Activated CD4-positive, CD25-positive, alpha-beta regulatory T cell (primary cell): Measurements from ENCODE around the gene C20orf204.

Experiments
- DNase-seq, 4 experiments: peaks; one replicate each; lab custom pipeline; 2025; lab: John Stamatoyannopoulos, UW

Gene C20orf204

DNA sequence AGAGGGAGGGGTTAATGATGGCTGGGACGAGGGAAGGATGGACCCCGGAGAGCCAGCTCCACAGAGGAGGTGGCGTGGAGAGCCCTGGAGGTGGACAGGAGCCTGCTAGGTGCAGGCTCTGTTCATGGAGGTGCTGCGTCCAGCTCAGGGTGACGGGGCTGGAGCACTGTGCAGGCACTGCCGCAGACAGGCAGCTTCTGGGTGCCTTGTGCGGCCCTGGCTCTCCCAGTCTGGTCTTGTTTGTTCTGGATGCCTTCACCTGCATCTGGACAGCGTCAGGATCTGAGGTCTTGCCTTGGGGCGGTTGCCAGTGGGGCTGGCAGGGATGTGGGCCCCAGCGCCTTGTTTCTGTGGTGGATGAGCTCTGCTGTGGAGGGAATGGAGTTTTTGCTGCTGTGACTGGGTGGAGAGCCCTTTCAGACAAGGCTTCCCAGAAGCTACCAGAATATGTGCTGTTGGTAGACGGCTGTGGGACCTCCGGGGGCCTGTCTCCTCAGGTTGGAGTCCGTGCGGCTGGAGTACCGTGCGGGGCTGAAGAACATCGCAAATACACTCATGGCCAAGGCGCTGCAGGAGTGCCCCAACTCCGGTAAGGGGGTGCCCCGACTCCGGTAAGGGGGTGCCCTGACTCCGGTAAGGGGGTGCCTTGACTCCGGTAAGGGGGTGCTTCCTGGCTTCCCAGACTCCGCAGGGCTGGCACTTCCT lies 7.8 kb upstream of the C20orf204 start:
- DNase-seq, result no peak

DNA sequence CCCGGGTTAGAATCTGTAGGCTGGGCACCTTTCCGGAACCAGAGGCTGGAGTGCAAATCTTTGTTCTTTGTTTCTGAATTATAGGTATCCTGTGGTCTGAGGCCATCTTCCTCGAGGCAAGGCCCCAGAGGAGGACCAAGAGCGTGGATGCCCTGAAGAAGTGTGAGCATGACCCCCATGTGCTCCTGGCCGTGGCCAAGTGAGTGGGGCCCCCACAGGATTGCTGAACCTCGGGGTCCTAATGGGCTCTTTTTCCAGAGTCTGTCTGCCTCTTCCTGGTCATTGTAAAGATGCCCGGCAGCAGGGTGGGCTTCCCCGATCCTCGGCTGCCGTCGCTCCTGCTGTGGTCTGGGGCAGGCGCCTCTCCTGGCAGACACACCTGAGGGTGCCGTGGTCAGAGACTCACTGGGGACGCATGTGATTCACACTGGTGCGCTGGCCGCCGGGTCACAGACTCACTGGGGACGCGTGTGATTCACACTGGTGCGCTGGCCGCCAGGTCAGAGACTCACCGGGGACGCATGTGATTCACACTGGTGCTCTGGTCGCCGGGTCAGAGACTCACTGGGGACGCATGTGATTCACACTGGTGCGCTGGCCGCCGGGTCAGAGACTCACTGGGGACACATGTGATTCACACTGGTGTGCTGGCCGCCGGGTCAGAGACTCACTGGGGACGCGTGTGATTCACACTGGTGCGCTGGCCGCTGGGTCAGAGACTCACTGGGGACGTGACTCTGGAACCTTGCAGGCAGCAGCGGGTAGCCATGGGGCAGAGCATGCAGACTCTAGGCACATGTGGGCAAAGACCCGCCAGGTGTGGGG lies 6.5 kb upstream of the C20orf204 start:
- DNase-seq, result no peak

DNA sequence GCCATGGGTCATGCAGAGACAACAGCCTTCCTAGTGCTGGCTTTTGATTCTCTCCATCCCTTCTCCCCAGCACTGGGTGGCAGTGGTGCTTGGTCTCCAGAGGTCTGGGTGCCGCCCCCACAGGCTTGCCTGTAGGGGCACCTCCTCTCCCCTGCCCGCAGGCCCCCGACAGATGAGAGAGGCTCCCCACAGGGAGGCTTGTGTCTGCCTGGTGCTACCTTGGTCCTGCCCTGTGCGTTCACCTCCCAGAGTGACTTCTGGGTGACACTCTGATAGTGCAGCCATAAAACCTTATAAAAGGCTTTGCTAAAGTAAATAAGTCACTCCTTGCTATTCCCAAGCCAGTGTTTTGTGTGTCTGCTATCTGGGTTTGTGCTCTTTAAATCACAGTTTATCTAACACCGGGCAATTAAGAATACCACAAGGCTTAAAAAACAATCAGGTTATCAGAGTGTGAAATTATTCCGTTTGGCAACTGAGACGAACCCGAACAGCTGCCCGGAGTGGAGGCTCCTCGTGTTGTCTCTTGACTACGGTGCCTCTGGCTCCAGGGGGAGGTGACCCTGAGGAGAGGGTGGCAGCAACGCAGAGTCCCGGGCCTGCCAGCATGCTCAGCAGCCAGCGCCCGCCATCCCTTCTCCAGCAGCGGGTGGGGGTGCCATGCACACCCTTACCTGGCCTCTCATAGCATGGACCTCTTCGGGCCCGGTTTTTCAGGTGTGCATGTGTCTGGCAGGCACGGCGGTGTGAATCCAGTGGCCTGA lies 5.4 kb upstream of the C20orf204 start:
- DNase-seq, result no peak

DNA sequence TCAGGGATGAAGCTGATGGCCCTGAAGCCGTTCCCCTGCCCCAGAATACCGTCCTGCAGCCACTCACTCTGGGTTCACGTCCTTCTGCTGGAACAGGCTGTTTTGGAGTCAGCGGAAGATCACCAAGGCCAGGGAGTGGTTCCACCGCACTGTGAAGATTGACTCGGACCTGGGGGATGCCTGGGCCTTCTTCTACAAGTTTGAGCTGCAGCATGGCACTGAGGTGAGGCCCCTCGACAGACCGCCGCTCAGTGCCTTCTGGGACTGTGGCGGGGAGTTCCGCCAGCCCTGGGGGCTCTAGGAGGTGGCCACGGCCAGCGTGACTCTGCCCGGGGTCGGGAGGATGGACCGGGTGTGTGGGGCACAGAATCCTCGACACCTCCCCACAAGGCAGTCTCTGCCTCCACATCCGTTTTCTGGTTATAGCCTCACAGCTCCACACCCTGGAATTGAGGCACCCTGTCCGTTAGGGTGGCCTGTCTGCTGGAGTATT lies 4.1 kb upstream of the C20orf204 start:
- DNase-seq, result no peak

DNA sequence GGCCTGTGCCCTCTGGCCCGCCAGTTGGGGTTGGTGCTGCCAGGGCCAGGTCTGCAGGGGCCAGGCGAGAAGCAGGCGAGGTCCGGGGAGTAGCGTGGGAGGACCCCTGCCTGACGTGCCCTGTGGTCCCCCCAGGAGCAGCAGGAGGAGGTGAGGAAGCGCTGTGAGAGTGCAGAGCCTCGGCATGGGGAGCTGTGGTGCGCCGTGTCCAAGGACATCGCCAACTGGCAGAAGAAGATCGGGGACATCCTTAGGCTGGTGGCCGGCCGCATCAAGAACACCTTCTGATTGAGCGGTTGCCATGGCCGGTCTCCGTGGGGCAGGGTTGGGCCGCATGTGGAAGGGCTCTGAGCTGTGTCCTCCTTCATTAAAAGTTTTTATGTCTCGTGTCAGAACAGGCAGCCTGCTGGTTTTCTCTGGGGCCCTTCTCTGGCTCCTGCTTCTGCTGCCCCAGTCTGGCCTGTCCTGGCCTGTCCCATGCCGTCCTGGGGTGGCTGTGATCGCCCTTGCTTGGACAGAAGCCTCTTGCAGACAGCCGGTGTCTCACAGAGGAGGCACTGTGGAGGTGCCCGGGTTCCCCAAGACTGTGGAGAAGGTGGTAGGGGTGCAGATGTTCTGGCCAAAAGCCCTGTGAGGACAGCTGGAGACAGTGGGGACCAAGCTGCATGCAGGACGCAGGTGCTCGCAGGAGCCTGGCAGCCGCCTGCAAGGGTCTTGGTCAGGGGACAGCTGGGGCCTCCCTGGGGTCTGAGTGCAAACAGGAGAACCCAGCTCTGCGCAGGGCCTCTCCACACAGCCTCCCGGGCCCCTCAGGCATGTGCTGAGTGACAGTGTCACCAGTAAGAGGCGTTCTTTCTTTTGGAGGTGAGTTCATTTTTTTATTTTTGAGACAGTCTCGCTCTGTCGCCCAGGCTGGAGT lies 3.0 kb upstream of the C20orf204 start:
- no peak for DNase-seq

DNA sequence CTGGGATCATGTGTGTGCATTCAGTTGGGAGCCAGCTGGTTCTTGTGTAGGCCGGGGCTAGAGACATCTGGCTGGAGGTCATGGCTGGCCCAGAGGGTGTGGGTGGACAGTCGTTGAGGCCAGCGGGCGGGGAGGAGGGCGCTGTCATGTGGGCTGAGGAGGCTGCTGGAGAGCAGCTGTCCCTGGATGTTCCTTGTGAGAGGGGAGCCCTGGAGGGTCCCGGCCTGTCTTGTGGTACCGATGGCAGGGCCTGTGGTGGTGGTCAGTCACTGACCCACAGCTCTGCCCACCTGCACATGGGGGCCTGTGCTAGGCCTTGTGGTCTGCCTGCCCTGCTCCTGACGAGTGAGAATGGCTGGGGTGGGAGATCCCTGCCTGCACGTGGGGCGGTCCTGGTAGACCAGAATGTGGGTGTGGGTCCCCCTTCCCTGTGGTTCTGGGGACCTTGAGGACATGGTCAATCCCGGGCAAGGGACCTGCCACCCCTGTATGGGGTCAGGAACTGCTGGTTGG lies 1.9 kb upstream of the C20orf204 start:
- DNase-seq, result no peak

DNA sequence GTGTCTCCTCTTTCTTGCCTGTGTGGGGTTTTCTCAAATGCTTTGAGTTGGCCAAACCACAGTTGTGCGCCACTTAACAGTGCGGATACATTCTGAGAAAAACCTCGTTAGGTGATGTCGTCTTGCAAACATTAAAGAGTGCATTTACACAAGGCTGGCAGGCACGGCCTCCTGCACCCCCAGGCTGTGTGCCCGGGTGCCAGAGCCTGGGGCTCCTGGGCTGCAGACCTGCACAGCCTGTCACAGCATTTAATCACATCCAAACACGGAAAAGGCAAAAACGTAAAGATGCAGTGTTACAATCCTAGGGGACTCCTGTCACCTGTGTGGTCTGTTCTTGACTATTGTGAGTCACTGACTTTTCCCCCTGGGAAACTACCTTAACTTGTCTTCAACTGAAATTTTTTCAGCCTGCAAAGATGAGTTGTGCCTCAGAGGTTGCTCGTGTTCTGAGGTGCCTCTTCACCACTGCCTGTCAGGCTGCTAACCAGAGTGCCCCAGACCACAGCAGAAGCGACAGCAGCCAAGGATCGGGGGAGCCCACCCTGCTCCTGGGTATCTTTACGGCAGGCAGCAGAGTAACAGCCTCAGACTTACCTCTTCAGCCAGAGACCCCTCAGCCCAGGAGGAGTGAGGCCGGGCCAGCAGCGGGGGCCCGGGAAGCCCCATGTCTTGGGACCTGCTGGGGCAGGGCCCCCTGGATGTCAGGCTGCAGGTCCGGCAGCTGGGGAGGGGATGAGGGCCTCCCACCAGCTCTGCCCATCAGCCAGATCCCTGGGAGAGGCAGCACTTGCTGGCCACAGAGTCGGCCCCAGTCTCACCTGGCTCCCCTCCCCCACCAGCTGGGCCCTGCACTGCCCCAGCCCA lies 683 bp upstream of the C20orf204 start:
- no peak for DNase-seq

DNA sequence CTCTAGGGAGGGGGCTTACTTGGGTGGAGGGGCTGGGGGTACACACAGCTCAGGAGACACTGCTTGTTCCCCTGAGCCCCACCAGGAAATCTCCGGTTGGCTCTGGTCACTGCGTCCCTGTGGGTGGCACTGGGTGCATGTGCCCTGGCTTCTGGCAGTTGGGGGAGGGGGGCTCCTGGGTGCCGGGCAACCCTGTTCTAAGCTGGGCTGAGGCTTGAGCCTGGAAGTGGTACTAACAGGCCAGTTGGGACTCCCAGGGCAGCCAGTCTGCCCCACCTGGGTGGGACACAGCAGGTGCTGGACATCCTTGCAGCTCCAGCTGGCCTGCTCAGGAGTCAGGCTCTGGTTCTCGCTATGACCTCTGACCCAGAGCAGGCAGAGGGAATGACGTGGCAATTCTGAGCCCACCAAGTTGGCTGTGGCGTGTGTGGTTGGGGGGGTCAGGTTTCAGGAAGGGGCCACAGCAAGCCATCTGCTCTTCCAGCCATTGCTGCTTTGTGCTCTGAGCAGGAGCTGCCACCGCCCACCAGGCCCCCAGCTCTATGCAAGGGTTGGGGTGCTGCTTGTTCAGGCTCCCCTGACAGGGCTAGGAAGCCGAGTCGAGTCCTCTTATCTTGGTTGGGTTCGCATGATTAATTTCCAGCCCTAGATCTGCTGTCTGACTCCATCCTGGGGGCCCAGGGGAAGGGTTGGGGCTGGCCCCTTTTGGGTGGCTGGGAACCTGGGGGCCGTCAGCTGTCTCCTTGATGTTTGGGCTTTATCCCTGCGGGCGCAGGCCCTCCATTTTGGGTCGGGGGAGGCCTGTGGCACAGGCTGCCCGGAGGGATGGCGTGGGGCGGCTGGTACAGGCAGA lies 590 bp downstream of the C20orf204 start:
- DNase-seq, result no peak

DNA sequence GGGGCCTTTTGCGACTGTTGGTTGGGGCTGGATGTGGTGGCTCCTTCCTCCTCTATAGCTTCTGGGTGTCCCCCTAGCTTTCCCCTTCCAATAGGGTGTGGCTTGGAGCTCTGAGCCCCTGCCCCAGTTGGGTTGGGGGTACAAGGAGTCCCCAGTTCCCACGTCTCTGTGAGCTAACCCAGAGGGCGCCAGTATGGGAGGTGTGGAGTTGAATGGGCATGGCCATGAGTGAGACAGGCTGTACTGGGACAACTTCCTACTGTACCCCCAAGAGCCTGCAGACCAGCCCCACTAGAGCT lies 1.2 kb downstream of the C20orf204 start:
- no peak for DNase-seq

DNA sequence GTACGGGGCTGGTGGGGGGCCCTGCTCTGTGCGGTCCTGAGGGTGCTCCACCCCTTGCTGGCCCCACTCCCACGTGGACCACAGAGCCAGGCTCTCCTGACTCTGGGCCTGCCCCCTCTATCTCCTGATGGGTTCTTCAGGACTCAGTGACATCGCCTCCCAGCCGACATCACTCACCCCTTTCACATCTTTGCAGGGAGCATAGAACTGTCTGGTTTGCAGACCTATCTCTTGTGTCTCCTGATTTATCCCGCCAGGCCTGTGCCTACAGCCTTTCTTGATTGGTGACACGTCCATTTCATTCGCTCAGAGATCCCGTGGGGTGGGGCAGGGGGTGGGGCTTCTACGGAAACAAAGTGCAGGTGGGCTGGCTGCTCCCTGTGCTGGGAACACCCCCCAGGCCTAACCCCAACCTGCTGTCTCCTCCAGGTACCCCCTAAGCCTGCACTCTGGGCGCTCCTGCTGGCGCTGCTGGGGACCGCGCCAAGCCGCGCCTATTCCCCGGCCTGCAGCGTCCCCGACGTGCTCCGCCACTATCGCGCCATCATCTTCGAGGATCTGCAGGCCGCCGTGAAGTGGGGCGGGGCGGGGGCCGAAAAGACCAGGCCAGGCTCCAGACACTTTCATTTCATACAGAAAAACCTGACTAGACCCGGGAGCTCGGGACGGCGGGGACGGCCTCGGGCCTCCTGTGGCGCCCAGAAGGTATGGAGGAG lies 1.7 kb downstream of the C20orf204 start:
- DNase-seq, result no peak

DNA sequence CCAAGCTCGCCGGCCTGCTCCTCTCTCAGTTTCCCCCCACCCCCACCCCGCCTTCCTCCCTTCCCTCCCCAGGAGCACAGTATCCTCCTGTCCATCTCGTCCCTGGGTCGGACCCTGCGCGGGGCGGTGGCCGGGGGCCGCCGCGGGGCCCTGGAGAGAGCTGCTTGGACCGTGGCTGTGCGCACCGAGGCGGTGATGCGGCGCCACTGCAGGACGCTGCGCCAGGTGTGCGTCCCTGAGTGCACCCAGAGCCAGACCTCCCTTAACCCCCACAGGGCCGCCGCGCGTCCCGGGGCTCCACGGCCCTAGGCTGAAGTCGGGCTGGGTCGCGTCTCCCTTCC lies 2.2 kb downstream of the C20orf204 start:
- no peak for DNase-seq

DNA sequence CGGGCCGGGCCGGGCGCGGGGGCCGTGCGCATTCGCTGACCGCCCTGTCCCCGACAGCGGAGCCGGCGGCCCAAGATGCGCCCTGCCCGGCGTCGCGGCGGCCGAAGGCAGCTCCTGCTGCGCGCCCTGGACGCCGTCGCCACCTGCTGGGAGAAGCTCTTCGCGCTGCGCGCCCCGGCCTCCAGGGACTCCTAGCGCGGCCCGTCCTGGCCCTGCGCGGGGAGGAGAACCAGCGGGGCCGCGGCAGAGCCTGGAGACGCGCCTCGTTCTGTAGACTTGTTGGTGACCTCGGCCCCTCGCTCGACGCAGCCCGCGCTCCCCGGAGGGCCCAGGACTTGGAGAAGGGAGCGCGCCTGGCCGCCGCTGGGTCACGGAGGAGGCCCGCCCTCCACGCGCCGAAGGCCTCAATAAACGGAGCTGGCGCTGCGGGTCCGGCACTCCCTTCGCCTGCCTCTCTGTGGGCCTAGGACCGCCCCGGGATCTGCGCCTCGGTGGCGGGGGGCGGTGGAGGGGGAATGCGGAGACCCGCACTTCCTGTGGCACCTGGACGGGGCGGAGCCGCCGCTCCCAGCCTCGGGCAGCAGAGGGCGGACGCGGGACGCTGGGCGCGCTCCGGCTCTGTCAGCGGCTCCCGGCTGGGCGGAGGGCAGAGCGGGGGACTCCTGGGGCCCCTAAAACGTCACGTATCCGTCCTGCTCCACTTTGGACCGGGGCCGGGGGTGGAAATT lies 2.7 kb downstream of the C20orf204 start:
- DNase-seq, result peak; percentile 51 to 76 (median 67)

DNA sequence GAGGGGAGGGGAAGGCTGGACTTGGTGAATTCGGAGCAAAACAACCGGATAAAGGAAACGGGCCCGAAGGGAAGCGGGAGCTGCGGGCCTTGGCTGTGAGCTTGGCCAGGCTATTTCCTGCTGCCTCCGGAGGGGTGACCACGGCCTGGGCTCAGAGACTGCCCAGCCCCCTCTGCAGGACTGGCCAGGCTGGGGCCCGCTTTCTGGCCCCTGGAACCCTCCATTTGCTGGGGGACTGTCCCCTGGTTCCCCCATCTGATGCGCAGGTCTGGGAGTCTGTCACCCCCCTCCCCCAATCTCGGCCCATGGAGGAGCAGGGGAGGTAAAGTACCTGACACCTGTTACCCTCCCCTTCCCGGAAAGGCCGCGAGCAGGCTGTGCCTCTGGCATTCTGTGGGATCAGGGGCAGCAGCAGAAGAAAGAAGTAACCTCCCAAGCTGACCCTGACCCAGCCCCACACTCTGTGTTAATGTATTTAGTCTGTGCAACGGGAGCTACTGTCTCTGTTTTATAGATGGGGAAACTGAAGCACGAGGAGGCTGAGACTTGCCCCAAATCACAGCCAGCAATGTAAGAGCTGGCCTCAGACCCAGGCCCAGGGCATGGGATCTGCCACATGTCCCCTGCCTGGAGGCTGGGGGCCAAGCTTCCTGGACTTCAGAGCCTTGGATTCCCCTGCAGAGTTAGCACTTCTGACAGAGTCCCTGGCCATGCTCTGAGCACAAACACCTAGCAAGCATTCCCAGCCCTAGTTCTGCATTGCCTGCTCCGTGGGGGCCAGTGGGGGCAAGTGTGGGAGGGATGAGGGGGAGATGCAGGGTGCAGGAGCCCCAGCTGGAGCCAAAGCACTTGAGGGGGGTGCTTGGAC lies 3.5 kb downstream of the C20orf204 start:
- no peak for DNase-seq

DNA sequence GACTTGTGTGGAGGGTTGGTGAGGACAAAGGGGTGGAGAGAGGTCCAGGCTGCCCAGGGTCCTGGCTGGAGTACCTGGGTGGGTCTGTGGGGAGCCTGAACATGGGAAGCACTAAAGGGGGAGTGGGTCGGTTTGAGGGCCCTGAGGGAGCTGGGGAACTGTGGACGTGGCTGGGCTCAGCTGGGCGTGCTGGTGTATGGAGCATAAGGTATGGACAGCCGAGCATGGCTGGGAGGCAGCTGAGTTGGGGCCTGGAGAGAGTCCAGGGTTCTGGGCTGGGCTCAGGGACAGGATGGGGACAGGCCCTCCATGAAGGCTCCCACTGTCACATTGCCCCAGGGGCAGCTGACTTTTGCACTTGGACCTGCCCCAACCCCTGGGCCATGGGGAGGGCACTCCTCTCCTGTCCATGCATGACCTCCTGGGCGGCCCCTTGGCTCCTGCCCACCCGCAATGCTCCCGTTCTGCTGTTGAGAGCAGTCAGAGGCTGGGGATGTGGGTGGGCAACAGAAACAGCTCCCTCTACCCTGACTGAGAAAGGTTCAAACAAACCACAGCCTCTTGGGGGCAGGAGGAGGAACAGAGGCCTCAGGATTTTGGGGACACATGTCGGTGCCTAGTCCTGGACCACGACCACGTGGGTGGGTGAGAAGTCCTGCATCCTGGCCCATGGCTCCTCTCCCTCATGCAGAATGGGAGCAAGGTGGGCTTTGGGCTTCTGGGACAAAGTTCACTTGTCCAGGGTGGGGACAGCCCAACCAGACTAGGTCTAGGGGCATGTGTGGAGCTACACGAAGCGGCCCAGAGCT lies 4.5 kb downstream of the C20orf204 start:
- no peak for DNase-seq

DNA sequence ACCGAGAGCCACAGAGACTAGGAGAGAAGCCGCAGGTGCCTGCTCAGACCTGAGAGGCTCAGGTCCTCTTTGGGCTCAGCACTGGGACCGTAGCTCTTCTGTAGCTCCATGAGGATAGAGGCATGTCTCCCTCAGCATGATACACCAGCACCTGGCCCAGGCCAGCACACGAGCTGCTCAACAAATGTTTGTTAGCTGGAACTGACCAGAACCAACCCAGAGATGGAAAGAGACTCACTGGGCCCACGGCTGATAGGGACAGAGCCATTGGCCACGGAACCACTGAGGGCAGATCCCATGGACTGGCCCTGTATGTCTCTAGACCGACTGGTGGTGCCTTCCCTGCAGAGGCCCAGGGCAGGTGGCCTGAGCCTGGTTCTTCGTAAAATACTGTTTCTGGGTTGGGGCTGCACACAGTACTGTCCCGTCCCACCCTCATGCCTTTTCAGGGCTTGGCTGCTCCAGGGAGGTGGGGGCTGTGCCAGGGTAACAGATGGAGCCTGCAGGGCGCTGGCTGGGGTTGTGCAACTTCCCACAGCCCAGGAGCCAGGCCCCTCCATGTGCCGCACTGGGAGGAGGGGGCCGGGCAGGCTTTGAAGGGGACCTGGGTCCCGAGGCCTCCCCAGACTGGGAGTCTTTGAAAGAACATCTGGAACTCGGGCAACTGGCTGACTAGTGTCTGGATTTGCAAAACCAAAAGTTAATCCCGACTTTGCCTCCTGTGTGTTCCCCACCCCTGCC lies 5.2 kb downstream of the C20orf204 start:
- no peak for DNase-seq

DNA sequence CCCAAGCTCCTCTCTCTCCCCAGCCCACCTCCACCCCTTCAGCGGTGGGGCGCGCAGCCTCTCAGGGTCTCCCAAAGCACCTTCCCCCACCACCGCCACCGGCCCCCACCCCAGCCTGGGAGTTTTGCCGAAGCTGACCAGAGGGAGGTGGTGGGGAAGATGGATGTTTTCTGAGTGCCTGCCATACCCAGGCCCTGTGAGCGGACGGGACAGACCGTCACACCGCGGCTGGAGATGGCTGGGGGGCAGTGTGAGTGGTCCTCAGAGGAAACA lies 5.7 kb downstream of the C20orf204 start:
- DNase-seq, result no peak
